Activated naive CD8-positive, alpha-beta T cell treated with anti-CD3 and anti-CD28 coated beads, Interleukin-2, amount 10 ng/mL, durations not matched to agents 7 days and 5 days (primary cell): Measurements from ENCODE around the gene RSL24D1. TPM values are rescaled to one million over a fixed set of nuclear protein-coding genes. Genes with fewer than 3 reads are reported as not detected.

ENCODE experiments used
- ATAC-seq: fragments of 150-1000 bp; cut with Tn5 transposase; one replicate; pipeline ENCODE4 v1.10.0; 2021; ENCODE audit warnings: low read depth, moderate library complexity
- POLR2A ChIA-PET: fragments of 350-600 bp; sonication (Branson Sonifier 250); formaldehyde crosslinking; loops from one replicate; lab custom pipeline; 2021; ENCODE audit warnings: antibody characterized with exemption; lab: Charles Lee
- DNase-seq: peaks from one replicate; pipeline ENCODE4 v3.0.0; 2021
- H3K27ac Mint-ChIP-seq: one replicate; pipeline ENCODE4 v1.8.0; 2022; ENCODE audit warnings: mild to moderate bottlenecking, mixed read lengths
- H3K27me3 Mint-ChIP-seq: one replicate; pipeline ENCODE4 v1.8.0; 2022; ENCODE audit warnings: mild to moderate bottlenecking, moderate library complexity, mixed read lengths
- H3K36me3 Mint-ChIP-seq: one replicate; pipeline ENCODE4 v1.8.0; 2021; ENCODE audit warnings: mild to moderate bottlenecking, mixed read lengths
- H3K4me1 Mint-ChIP-seq: one replicate; pipeline ENCODE4 v1.8.0; 2021; ENCODE audit warnings: mixed read lengths
- H3K4me3 Mint-ChIP-seq: one replicate; pipeline ENCODE4 v1.8.0; 2022; ENCODE audit warnings: mild to moderate bottlenecking, moderate library complexity, mixed read lengths
- H3K9me3 Mint-ChIP-seq: one replicate; pipeline ENCODE4 v1.8.0; 2021; ENCODE audit warnings: mixed read lengths
- total RNA-seq, 2 experiments: library from RNA; stranded (reverse); gene quantifications; one replicate each; pipeline ENCODE4 v1.2.3, GENCODE V29; 2021

The RSL24D1 gene
- 10 to 100 TPM; 90.8 to 96.0 TPM for total RNA-seq

GRCh38 chr15:55196458-55197361 lies at the start of gene RSL24D1:
RSL24D1 (minus strand) TSS chr15:55196941; CDS start chr15:55196890, 51 bp downstream.
- Mint-ChIP-seq H3K4me3 (no peak within 1 kb of the TSS), H3K4me1 (peaks cover 12% of the 10 kb centered on the region), H3K9me3 (peaks cover 2% of the 10 kb centered on the region), H3K27ac (no peak within 1 kb of the TSS), H3K27me3 (no peaks in the 10 kb centered on the region), H3K36me3 (peaks cover 19% of the 10 kb centered on the region)
- POLR2A ChIA-PET, result interaction anchor here (0.5 to 1.9 kb wide), 14 partner anchors 10 to 337 kb away, joined by 3 to 24 read pairs (median 4); partner anchors contain the start of genes CCPG1, PIERCE2, PIGB and PIGBOS1
- DNase-seq, result peak; percentile 88
- peak; percentile 98 for ATAC-seq

- no peak for ATAC-seq
- Mint-ChIP-seq H3K36me3 (peaks cover 33% of the 10 kb centered on the region), H3K4me1 (peaks cover 47% of the 10 kb centered on the region), H3K27me3 (no peaks in the 10 kb centered on the region), H3K27ac (no peak overlapping the region), H3K9me3 (no peaks in the 10 kb centered on the region), H3K4me3 (no peak overlapping the region)
- POLR2A ChIA-PET, result no interaction called here
- no peak for DNase-seq
Measured at GRCh38 chr15:55245059-55245458, 48.3 kb upstream of the RSL24D1 start.

- POLR2A ChIA-PET, result no interaction called here
- peaks cover 38% of the 10 kb centered on the region for H3K4me1 Mint-ChIP-seq
- peak overlapping the region; percentile 27 for H3K27ac Mint-ChIP-seq
- H3K9me3 Mint-ChIP-seq, result no peaks in the 10 kb centered on the region
- DNase-seq (no peak), ATAC-seq (no peak)
- H3K4me3 Mint-ChIP-seq, result no peak overlapping the region
- H3K36me3 Mint-ChIP-seq, result peaks cover 33% of the 10 kb centered on the region
- H3K27me3 Mint-ChIP-seq, result no peaks in the 10 kb centered on the region
Measured at GRCh38 chr15:55241891-55242290, 45.1 kb upstream of the RSL24D1 start.

- ATAC-seq (no peak), DNase-seq (no peak)
- Mint-ChIP-seq H3K4me1 (peaks cover 40% of the 10 kb centered on the region), H3K27me3 (no peaks in the 10 kb centered on the region), H3K27ac (no peak overlapping the region), H3K36me3 (peaks cover 34% of the 10 kb centered on the region), H3K4me3 (no peak overlapping the region), H3K9me3 (no peaks in the 10 kb centered on the region)
- POLR2A ChIA-PET, result interaction anchor here (1.8 kb wide), 1 partner anchor 26 kb away, joined by 4 read pairs; no protein-coding TSS in a partner anchor
Measured at GRCh38 chr15:55241186-55241585, 44.4 kb upstream of the RSL24D1 start.

GRCh38 chr15:55240125-55240760 lies 43.5 kb upstream of the RSL24D1 start:
- Mint-ChIP-seq H3K27me3 (no peaks in the 10 kb centered on the region), H3K36me3 (peaks cover 40% of the 10 kb centered on the region), H3K4me3 (peak overlapping the region; percentile 18), H3K4me1 (peaks cover 42% of the 10 kb centered on the region), H3K9me3 (no peaks in the 10 kb centered on the region), H3K27ac (peak overlapping the region; percentile 2)
- ATAC-seq (peak; percentile 59), DNase-seq (no peak)
- POLR2A ChIA-PET, result interaction anchor here (1.8 kb wide), 1 partner anchor 27 kb away, joined by 4 read pairs; no protein-coding TSS in a partner anchor

GRCh38 chr15:55239440-55240124 lies 42.8 kb upstream of the RSL24D1 start:
- Mint-ChIP-seq H3K4me1 (peaks cover 37% of the 10 kb centered on the region), H3K9me3 (no peaks in the 10 kb centered on the region), H3K27me3 (no peaks in the 10 kb centered on the region), H3K4me3 (no peak overlapping the region), H3K27ac (no peak overlapping the region), H3K36me3 (peaks cover 35% of the 10 kb centered on the region)
- ATAC-seq (no peak), DNase-seq (no peak)
- POLR2A ChIA-PET, result interaction anchor here (1.8 kb wide), 1 partner anchor 28 kb away, joined by 4 read pairs; no protein-coding TSS in a partner anchor

GRCh38 chr15:55238877-55239276 lies 42.1 kb upstream of the RSL24D1 start:
- no peak for DNase-seq
- Mint-ChIP-seq H3K4me3 (no peak overlapping the region), H3K36me3 (peaks cover 37% of the 10 kb centered on the region), H3K27me3 (no peaks in the 10 kb centered on the region), H3K4me1 (peaks cover 38% of the 10 kb centered on the region), H3K27ac (no peak overlapping the region), H3K9me3 (no peaks in the 10 kb centered on the region)
- POLR2A ChIA-PET, result no interaction called here
- ATAC-seq, result no peak

GRCh38 chr15:55237219-55238130 lies 40.7 kb upstream of the RSL24D1 start:
- DNase-seq (no peak), ATAC-seq (no peak)
- H3K27ac Mint-ChIP-seq, result no peak overlapping the region
- peaks cover 40% of the 10 kb centered on the region for H3K36me3 Mint-ChIP-seq
- peaks cover 33% of the 10 kb centered on the region for H3K4me1 Mint-ChIP-seq
- no peaks in the 10 kb centered on the region for H3K9me3 Mint-ChIP-seq
- POLR2A ChIA-PET, result interaction anchor here (1.6 kb wide), 1 partner anchor 16 kb away, joined by 3 read pairs; no protein-coding TSS in a partner anchor
- no peak overlapping the region for H3K4me3 Mint-ChIP-seq
- no peaks in the 10 kb centered on the region for H3K27me3 Mint-ChIP-seq

- H3K27ac Mint-ChIP-seq, result no peak overlapping the region
- H3K4me3 Mint-ChIP-seq, result no peak overlapping the region
- H3K4me1 Mint-ChIP-seq, result peaks cover 40% of the 10 kb centered on the region
- no peaks in the 10 kb centered on the region for H3K27me3 Mint-ChIP-seq
- no peaks in the 10 kb centered on the region for H3K9me3 Mint-ChIP-seq
- DNase-seq, result no peak
- peaks cover 47% of the 10 kb centered on the region for H3K36me3 Mint-ChIP-seq
- ATAC-seq, result no peak
- POLR2A ChIA-PET, result no interaction called here
Measured at GRCh38 chr15:55235546-55236036, 38.9 kb upstream of the RSL24D1 start.

- no peaks in the 10 kb centered on the region for H3K27me3 Mint-ChIP-seq
- ATAC-seq (no peak), DNase-seq (no peak)
- H3K27ac Mint-ChIP-seq, result no peak overlapping the region
- no peaks in the 10 kb centered on the region for H3K9me3 Mint-ChIP-seq
- no peak overlapping the region for H3K4me3 Mint-ChIP-seq
- peaks cover 38% of the 10 kb centered on the region for H3K4me1 Mint-ChIP-seq
- peaks cover 51% of the 10 kb centered on the region for H3K36me3 Mint-ChIP-seq
- POLR2A ChIA-PET, result no interaction called here
Measured at GRCh38 chr15:55234800-55235104, 38.0 kb upstream of the RSL24D1 start.

GRCh38 chr15:55234104-55234799 lies 37.5 kb upstream of the RSL24D1 start:
- ATAC-seq, result no peak
- DNase-seq, result no peak
- H3K36me3 Mint-ChIP-seq, result peaks cover 49% of the 10 kb centered on the region
- POLR2A ChIA-PET, result no interaction called here
- H3K4me3 Mint-ChIP-seq, result no peak overlapping the region
- H3K27ac Mint-ChIP-seq, result no peak overlapping the region
- H3K4me1 Mint-ChIP-seq, result peaks cover 34% of the 10 kb centered on the region
- no peaks in the 10 kb centered on the region for H3K9me3 Mint-ChIP-seq
- no peaks in the 10 kb centered on the region for H3K27me3 Mint-ChIP-seq

GRCh38 chr15:55231455-55231854 lies 34.7 kb upstream of the RSL24D1 start:
- ATAC-seq (no peak), DNase-seq (no peak)
- Mint-ChIP-seq H3K36me3 (peaks cover 42% of the 10 kb centered on the region), H3K27ac (no peak overlapping the region), H3K4me1 (peaks cover 29% of the 10 kb centered on the region), H3K27me3 (no peaks in the 10 kb centered on the region), H3K4me3 (no peak overlapping the region), H3K9me3 (no peaks in the 10 kb centered on the region)
- POLR2A ChIA-PET, result interaction anchor here (1.3 kb wide), 1 partner anchor 13 kb away, joined by 3 read pairs; no protein-coding TSS in a partner anchor
